Lower lobe of right lung (tissue), 2 donors: ENCODE results near the gene ETV5. TPM values are rescaled to one million over a fixed set of nuclear protein-coding genes. Genes with fewer than 3 reads are reported as not detected.

ENCODE experiments used
- ATAC-seq, 2 donors: fragments of 200-7000 bp; cut with Tn5 transposase; one replicate each; pipeline ENCODE4 v1.9.1; 2020 to 2022; ENCODE audit warnings: mild to moderate bottlenecking in 2 of 2, moderate library complexity in 2 of 2
- DNase-seq: peaks from one replicate; pipeline ENCODE4 v3.0.0-alpha.2; 2020
- H3K27ac ChIP-seq: fragments of 200-600 bp; one replicate; pipeline ENCODE4 v1.8.0; 2022
- H3K27me3 ChIP-seq: fragments of 200-600 bp; one replicate; pipeline ENCODE4 v1.8.0; 2022; ENCODE audit warnings: low read depth
- H3K36me3 ChIP-seq: fragments of 200-600 bp; one replicate; pipeline ENCODE4 v1.8.0; 2022; ENCODE audit warnings: mild to moderate bottlenecking
- H3K4me1 ChIP-seq: fragments of 200-600 bp; one replicate; pipeline ENCODE4 v1.8.0; 2022
- H3K4me3 ChIP-seq: fragments of 200-600 bp; one replicate; pipeline ENCODE4 v1.8.0; 2022; ENCODE audit warnings: mild to moderate bottlenecking
- H3K9me3 ChIP-seq: fragments of 200-600 bp; one replicate; pipeline ENCODE4 v1.8.0; 2022
- intact Hi-C: fragments of 100-400 bp; cut with DNase I; formaldehyde crosslinking; loops from one replicate; pipeline ENCODE4 v1.11.0; 2022
- total RNA-seq: library from RNA; stranded (reverse); fragmentation: NEBNext Ultra II Directional; extraction: Animal tissue kit (Norgen Biotek cat#: 25700); gene quantifications from one replicate; pipeline ENCODE4 v1.2.1, GENCODE V29; 2021
- TF ChIP-seq, protein P1 (sequence below): fragments of 200-600 bp; IDR thresholded peaks from one replicate; pipeline ENCODE4 v1.8.0; 2022; ENCODE audit warnings: antibody characterized with exemption, mild to moderate bottlenecking
- donor health status: DM: no; HTN: yes; CAD: no; lungs with severe emphysema.

The ETV5 gene
- total RNA-seq, 1 donor from 2014 or later: 65.5 TPM

DNA sequence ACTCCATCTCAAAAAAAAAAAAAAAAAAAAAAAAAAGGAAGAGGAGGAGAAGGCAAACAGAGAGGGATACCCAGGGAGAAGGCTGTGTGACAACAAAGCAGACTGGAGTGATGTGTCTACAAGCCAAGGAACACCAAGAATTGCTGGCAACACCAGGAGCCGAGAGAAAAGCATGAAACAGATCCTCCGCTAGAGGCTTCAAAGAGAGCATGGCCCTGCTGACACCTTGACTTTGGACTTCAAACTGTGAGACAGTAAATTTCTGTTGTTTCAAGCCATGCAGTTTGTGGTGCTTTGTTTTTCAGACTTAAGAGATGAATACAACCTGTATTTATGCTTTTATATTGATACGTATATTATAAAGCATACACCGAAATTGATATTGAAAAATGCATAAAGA lies 96.8 kb downstream of the ETV5 start:
- Histone ChIP-seq H3K9me3 (no peaks in the 10 kb centered on the region), H3K27me3 (no peaks in the 10 kb centered on the region), H3K36me3 (no peaks in the 10 kb centered on the region), H3K4me1 (no peaks in the 10 kb centered on the region), H3K27ac (no peak overlapping the region), H3K4me3 (no peak overlapping the region)
- intact Hi-C loops: no loop called here
- no peak for ATAC-seq
- TF ChIP-seq, protein P1, sequence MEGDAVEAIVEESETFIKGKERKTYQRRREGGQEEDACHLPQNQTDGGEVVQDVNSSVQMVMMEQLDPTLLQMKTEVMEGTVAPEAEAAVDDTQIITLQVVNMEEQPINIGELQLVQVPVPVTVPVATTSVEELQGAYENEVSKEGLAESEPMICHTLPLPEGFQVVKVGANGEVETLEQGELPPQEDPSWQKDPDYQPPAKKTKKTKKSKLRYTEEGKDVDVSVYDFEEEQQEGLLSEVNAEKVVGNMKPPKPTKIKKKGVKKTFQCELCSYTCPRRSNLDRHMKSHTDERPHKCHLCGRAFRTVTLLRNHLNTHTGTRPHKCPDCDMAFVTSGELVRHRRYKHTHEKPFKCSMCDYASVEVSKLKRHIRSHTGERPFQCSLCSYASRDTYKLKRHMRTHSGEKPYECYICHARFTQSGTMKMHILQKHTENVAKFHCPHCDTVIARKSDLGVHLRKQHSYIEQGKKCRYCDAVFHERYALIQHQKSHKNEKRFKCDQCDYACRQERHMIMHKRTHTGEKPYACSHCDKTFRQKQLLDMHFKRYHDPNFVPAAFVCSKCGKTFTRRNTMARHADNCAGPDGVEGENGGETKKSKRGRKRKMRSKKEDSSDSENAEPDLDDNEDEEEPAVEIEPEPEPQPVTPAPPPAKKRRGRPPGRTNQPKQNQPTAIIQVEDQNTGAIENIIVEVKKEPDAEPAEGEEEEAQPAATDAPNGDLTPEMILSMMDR: no peak
- DNase-seq: no peak

DNA sequence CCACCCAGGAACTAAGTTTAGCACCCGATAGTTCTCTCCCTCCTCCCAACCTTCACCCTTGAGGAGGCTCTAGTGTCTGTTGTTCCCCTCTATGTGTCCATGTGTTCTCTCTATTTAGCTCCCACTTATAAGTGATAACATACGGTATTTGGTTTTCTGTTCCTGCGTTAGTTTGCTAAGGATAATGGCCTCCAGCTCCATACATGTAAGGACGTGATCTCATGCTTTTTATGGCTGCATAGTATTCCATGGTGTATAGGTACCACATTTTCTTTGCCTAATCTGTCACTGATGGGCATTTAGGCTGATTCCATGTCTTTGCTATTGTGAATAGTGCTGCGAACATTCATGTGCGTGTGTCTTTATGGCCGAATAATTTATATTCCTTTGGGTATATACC lies 104.2 kb downstream of the ETV5 start:
- ATAC-seq: no peak
- no peak overlapping the region for H3K4me3 ChIP-seq
- H3K9me3 ChIP-seq: no peaks in the 10 kb centered on the region
- H3K27me3 ChIP-seq: peaks cover 10% of the 10 kb centered on the region
- H3K27ac ChIP-seq: no peak overlapping the region
- TF ChIP-seq, protein P1: no peak
- no peak for DNase-seq
- intact Hi-C loops: no loop called here
- H3K36me3 ChIP-seq: no peaks in the 10 kb centered on the region
- no peaks in the 10 kb centered on the region for H3K4me1 ChIP-seq

DNA sequence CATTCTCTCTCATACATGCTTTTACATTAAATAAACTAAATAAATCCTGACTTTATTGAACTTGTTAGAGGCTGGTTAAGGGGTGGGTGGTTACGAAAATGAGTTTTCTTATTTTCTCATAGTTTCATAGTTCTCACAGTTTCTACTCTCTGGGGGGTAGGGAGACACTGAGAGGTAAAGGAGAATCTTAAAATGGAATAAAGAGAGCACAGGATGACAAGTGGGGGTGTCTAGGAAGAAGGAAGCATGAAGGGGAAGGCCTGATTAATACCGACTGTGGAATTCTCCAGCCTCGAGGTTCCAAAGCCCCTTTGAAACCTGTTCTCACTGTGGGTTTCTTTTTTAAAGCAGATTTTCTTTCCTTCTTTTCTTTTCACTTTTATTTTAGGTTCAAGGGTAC lies 104.7 kb downstream of the ETV5 start:
- Histone ChIP-seq H3K9me3 (no peaks in the 10 kb centered on the region), H3K4me1 (no peaks in the 10 kb centered on the region), H3K36me3 (no peaks in the 10 kb centered on the region), H3K4me3 (no peak overlapping the region), H3K27ac (no peak overlapping the region), H3K27me3 (peaks cover 10% of the 10 kb centered on the region)
- intact Hi-C loops: no loop called here
- no peak for ATAC-seq
- TF ChIP-seq, protein P1: no peak
- no peak for DNase-seq

DNA sequence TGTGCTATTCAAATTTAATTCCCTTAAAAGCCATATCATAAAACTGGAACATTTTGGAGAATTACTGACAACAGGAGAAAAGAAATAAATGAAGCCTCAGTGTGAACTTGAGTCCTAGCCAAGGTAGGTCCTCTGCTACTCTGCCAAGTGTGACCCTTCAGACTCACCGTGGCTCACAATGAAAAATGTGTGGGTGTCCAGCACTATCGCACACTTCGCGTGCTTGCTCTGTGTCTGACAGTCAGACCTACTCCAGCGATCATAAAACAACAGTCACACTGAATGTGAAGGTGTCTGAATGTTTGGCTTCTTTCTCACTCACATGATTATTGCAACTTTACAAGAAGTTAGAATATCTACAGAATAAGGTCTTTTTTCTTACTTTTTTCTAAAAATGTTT lies 105.3 kb downstream of the ETV5 start:
- TF ChIP-seq, protein P1: no peak
- H3K9me3 ChIP-seq: no peaks in the 10 kb centered on the region
- intact Hi-C loops: no loop called here
- H3K27ac ChIP-seq: no peak overlapping the region
- H3K36me3 ChIP-seq: no peaks in the 10 kb centered on the region
- DNase-seq: no peak
- H3K4me3 ChIP-seq: no peak overlapping the region
- peaks cover 10% of the 10 kb centered on the region for H3K27me3 ChIP-seq
- H3K4me1 ChIP-seq: no peaks in the 10 kb centered on the region
- ATAC-seq: no peak

DNA sequence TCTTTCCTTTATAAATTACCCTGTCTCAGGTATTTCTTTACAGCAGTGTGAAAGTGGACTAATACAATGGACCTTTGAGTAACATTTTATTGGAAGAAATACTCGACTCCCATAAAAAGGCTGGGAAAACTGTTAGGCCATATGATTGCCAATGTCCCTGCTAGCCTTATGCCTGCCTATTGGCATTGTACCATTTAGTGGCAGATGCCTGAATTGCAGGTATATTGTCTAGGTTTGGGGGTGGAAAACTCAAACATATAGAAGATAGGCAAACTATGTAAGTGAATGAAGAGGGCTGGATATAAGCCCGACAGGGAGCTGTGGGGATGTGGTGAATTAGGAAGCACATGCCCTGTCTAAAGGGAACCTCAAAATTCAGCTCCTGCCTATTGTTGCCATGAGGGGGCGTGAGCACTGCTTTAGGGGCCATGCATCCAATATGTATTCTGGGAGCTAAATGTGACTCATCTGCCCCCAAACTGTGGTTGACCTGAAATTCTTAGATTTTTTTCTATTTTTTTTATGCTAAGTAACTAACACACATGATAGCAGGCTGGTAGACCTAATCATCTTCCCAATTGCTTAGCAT lies 105.9 kb downstream of the ETV5 start:
- Histone ChIP-seq H3K4me3 (no peak overlapping the region), H3K27ac (no peak overlapping the region), H3K9me3 (no peaks in the 10 kb centered on the region), H3K36me3 (no peaks in the 10 kb centered on the region), H3K4me1 (no peaks in the 10 kb centered on the region), H3K27me3 (peaks cover 10% of the 10 kb centered on the region)
- ATAC-seq (no peak), DNase-seq (no peak)
- TF ChIP-seq, protein P1: peak; percentile 25
- intact Hi-C loops: no loop called here

DNA sequence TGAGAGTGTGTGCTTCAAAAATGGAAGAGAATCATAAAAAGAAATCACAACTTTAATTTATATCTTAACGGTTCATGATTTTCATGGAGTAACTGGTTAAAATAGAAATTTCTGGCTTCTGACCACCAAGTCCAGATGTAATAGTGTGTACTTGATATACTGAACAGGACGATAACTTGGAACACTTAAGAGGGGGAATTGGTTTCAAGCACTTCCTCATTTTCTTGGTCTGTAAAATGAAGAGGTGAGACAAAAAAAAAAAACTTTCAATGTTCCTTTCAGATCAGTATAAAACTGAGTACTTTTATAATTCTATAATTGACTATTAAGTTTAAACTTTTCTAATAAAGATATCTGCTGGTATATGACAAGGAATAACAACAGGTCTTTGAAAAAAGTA lies 107.0 kb downstream of the ETV5 start:
- ATAC-seq (no peak), DNase-seq (no peak)
- Histone ChIP-seq H3K36me3 (no peaks in the 10 kb centered on the region), H3K27ac (no peak overlapping the region), H3K27me3 (peaks cover 10% of the 10 kb centered on the region), H3K4me3 (no peak overlapping the region), H3K9me3 (no peaks in the 10 kb centered on the region), H3K4me1 (no peaks in the 10 kb centered on the region)
- intact Hi-C loops: no loop called here
- TF ChIP-seq, protein P1: no peak
